Measurements from ENCODE around the gene PPIA. TPM values are rescaled to one million over a fixed set of nuclear protein-coding genes. Genes with fewer than 3 reads are reported as not detected.
"Not testable (repeated sequence)": the region's sequence is repeated elsewhere in the genome, so short reads cannot be mapped to it uniquely, and the experiment has no call there.

PPIA gene
- total RNA-seq, 1 experiment from 2014 or later = 3,779 TPM

GRCh38 chr7:44764081-44764480, 32.4 kb upstream of the PPIA start:
- DNase-seq (ENCODE audit: low spot score) = no peak

GRCh38 chr7:44764665-44765578, 31.6 kb upstream of the PPIA start:
- no peak for DNase-seq (ENCODE audit: low spot score)

GRCh38 chr7:44765579-44766415, 30.7 kb upstream of the PPIA start:
- no peak for DNase-seq (ENCODE audit: low spot score)

- DNase-seq (ENCODE audit: low spot score) = no peak
These were observed 30.1 kb upstream of the PPIA start for GRCh38 chr7:44766416-44766801.

GRCh38 chr7:44767134-44767911, 29.2 kb upstream of the PPIA start:
- DNase-seq (ENCODE audit: low spot score) = no peak

- no peak for DNase-seq (ENCODE audit: low spot score)
These were observed 28.4 kb upstream of the PPIA start for GRCh38 chr7:44767912-44768627.

- no peak for DNase-seq (ENCODE audit: low spot score)
These were observed 27.7 kb upstream of the PPIA start for GRCh38 chr7:44768628-44769371.

- no peak for DNase-seq (ENCODE audit: low spot score)
These were observed 27.1 kb upstream of the PPIA start for GRCh38 chr7:44769376-44769775.

GRCh38 chr7:44769776-44770294, 26.6 kb upstream of the PPIA start:
- DNase-seq (ENCODE audit: low spot score) = peak; percentile 38

GRCh38 chr7:44771358-44771757, 25.1 kb upstream of the PPIA start:
- DNase-seq (ENCODE audit: low spot score) = no peak

GRCh38 chr7:44772440-44772839, 24.0 kb upstream of the PPIA start:
- no peak for DNase-seq (ENCODE audit: low spot score)

- DNase-seq (ENCODE audit: low spot score) = peak; percentile 30
These were observed 23.6 kb upstream of the PPIA start for GRCh38 chr7:44772867-44773266.

- DNase-seq (ENCODE audit: low spot score) = not testable (repeated sequence)
These were observed 22.0 kb upstream of the PPIA start for GRCh38 chr7:44774486-44774885.

- no peak for DNase-seq (ENCODE audit: low spot score)
These were observed 20.9 kb upstream of the PPIA start for GRCh38 chr7:44775383-44776107.

GRCh38 chr7:44776211-44776610, 20.3 kb upstream of the PPIA start:
- no peak for DNase-seq (ENCODE audit: low spot score)

GRCh38 chr7:44782460-44782859, 14.0 kb upstream of the PPIA start:
- DNase-seq (ENCODE audit: low spot score) = no peak

- no peak for DNase-seq (ENCODE audit: low spot score)
These were observed 13.1 kb upstream of the PPIA start for GRCh38 chr7:44783407-44783806.

- DNase-seq (ENCODE audit: low spot score) = no peak
These were observed 12.1 kb upstream of the PPIA start for GRCh38 chr7:44784364-44784763.

- DNase-seq (ENCODE audit: low spot score) = not testable (repeated sequence)
These were observed 11.3 kb upstream of the PPIA start for GRCh38 chr7:44785218-44785617.

Measured in HT-29 (cell line).